NCI-H524 (cell line): ENCODE data around the gene TRUB2.
A peak's percentile ranks its signal among the peaks of the same experiment; 100 is the strongest.
"Not testable (repeated sequence)": the region's sequence is repeated elsewhere in the genome, so short reads cannot be mapped to it uniquely, and the experiment has no call there.

Experiments used
- DNase-seq, 2 experiments: peaks; one replicate each; lab custom pipeline; 2025; lab: John Stamatoyannopoulos, UW

TRUB2 gene

GRCh38 chr9:128340691-128341434 lies 18.6 kb upstream of the TRUB2 start:
- no peak for DNase-seq

GRCh38 chr9:128339761-128340690 lies 17.8 kb upstream of the TRUB2 start, which contains the start of gene SLC27A4:
Gene SLC27A4 (plus strand): TSS chr9:128340527. CDS start chr9:128343133, 2,606 bp downstream.
- peak; percentile 70 to 84 for DNase-seq

- not testable (repeated sequence) for DNase-seq
Observed at GRCh38 chr9:128338852-128339614, 16.8 kb upstream of the TRUB2 start.

- no peak for DNase-seq
Observed at GRCh38 chr9:128337936-128338335, 15.7 kb upstream of the TRUB2 start.

GRCh38 chr9:128335914-128336313 lies 13.7 kb upstream of the TRUB2 start:
- no peak for DNase-seq

- DNase-seq, result no peak
Observed at GRCh38 chr9:128335161-128335560, 12.9 kb upstream of the TRUB2 start.

- DNase-seq, result no peak
Observed at GRCh38 chr9:128333451-128333869, 11.2 kb upstream of the TRUB2 start.

- no peak for DNase-seq
Observed at GRCh38 chr9:128325629-128326028, 3.4 kb upstream of the TRUB2 start.

- DNase-seq, result no peak
Observed at GRCh38 chr9:128324401-128324800, 2.2 kb upstream of the TRUB2 start.

- no peak for DNase-seq
Observed at GRCh38 chr9:128323791-128324190, 1.5 kb upstream of the TRUB2 start.

GRCh38 chr9:128323212-128323730 lies 1.0 kb upstream of the TRUB2 start:
- DNase-seq, result no peak

- no peak for DNase-seq
Observed at GRCh38 chr9:128321879-128322403, 306 bp downstream of the TRUB2 start.

- no peak for DNase-seq
Observed at GRCh38 chr9:128321343-128321742, 904 bp downstream of the TRUB2 start.

GRCh38 chr9:128317629-128318028 lies 4.6 kb downstream of the TRUB2 start:
- no peak for DNase-seq

GRCh38 chr9:128316421-128316820 lies 5.8 kb downstream of the TRUB2 start:
- no peak for DNase-seq

GRCh38 chr9:128314697-128315096 lies 7.5 kb downstream of the TRUB2 start:
- no peak for DNase-seq

GRCh38 chr9:128310461-128310860 lies 11.8 kb downstream of the TRUB2 start:
- no peak for DNase-seq

GRCh38 chr9:128309551-128309950 lies 12.7 kb downstream of the TRUB2 start:
- DNase-seq, result no peak

- peak; percentile 23 to 30 for DNase-seq
Observed at GRCh38 chr9:128304971-128305288, 17.3 kb downstream of the TRUB2 start.

GRCh38 chr9:128304136-128304970 lies 17.9 kb downstream of the TRUB2 start:
- DNase-seq, result no peak
